GM19099 (cell line): Measurements from ENCODE around the gene DELE1.

ENCODE experiments used
- POLR2A ChIP-seq: IDR thresholded peaks from 3 replicates; pipeline ENCODE4 v1.6.1; 2011; ENCODE audit warnings: low read depth; ENCODE audit not compliant: insufficient read length; ENCODE audit errors: extremely low read depth

The DELE1 gene

GRCh38 chr5:141934099-141934844 is 10.6 kb downstream of the DELE1 start:
- TF ChIP-seq POLR2A: no peak

DNA sequence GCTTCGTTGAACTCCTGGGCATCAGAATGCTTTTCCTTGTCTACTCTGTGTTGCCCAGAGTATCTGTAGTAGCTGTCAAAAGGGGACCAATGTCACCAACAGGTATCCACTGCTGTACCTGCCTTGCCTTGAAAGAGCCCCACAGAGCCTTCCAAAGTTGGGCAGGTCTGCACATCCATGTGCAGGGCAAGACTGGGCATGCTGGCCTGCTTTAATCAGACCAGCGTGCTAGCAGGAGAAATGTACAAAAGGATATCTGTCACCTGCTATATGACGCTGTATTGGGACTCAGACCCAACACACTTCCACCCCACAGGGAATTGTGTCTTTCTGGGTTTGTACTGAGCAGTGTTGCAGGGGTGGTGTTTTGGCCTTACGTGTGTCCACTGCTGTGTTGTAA is 11.9 kb downstream of the DELE1 start:
- TF ChIP-seq POLR2A: no peak

GRCh38 chr5:141940695-141941271 is 17.1 kb downstream of the DELE1 start:
- TF ChIP-seq POLR2A: no peak

DNA sequence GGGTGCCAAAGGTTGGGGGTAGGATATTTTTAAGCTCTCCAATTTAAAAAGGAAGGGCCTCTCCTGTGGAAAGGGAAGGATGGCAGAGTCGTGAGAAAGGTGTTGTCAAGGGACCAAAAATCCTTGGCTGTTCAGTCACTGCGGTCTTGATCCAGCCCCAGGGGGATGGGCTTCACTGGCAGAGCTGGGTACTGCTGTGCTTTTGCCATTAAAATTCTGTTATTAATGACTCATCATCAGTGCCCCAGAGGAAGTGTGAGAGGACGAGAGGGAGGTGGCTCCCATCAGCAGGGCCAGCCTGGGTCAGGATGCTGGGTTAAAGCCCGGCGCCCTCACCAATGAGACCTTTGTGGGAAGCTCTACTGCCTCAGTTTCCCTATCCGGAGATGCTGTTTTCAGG is 17.6 kb downstream of the DELE1 start:
- TF ChIP-seq POLR2A: no peak

GRCh38 chr5:141941779-141942178 is 18.1 kb downstream of the DELE1 start:
- no peak for TF ChIP-seq POLR2A

GRCh38 chr5:141942185-141942857 is 18.6 kb downstream of the DELE1 start:
- no peak for TF ChIP-seq POLR2A

DNA sequence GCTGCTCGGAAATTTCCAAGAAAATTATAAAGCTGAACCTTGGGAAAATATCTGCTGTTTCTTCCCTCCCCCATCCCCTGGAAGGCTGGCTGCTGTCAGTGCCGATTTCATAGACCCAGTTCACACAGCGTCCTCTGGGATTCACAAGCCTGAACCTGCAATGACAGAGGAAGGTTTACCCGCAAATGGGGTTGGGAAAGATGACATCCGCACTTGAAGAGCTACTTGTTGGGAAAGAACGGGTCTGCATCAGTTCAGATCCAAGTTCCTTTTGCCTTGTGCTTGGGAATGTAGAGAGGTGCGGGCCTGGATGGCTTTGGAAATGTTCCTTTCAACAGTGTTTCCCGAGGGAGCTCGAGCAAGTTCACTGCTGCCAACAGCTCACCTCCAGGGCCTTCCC is 20.4 kb downstream of the DELE1 start:
- TF ChIP-seq POLR2A: no peak

GRCh38 chr5:141945511-141946051 is 21.9 kb downstream of the DELE1 start:
- no peak for TF ChIP-seq POLR2A

GRCh38 chr5:141947316-141947715 is 23.6 kb downstream of the DELE1 start:
- TF ChIP-seq POLR2A: no peak

GRCh38 chr5:141948812-141949211 is 25.1 kb downstream of the DELE1 start:
- TF ChIP-seq POLR2A: no peak

- TF ChIP-seq POLR2A: no peak
Measured at GRCh38 chr5:141949511-141949910, 25.8 kb downstream of the DELE1 start.

DNA sequence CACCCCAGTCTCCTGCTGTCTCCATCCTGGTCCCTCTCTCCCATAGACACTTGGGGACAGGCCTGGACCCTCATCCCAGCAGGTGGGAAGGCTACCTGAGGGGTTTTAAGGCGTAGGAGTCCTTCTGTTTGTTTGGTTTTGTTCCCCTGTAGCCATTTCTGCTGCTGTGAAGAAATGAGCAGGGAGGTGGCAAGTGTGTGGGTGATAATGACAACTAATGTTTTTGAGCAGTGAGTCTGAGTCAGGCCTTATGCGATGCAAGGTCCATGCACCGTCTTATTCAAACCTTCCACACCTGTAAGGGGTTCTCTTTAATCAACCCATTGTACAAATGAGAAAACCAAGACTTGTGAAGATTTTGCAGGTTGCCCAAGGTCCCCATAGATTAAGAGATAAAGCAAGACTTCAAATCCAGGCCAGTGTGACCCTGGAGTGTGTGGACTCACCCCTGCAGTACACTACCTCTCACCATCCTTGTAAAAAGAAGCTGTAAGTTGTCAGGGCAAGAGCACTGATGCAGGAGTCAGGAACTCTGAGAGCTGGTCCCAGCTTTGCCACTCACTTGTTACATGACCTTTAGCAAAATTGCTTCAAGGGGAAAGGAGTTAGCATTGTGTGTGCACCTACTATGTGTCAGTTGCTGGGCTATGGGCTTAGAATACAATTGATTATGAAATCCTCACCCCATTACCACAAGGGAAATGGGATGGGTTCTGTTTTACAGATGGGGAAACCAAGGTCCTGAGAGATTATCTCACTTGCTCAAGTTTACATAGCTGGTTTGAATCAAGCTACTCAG is 26.7 kb downstream of the DELE1 start:
- TF ChIP-seq POLR2A: no peak

DNA sequence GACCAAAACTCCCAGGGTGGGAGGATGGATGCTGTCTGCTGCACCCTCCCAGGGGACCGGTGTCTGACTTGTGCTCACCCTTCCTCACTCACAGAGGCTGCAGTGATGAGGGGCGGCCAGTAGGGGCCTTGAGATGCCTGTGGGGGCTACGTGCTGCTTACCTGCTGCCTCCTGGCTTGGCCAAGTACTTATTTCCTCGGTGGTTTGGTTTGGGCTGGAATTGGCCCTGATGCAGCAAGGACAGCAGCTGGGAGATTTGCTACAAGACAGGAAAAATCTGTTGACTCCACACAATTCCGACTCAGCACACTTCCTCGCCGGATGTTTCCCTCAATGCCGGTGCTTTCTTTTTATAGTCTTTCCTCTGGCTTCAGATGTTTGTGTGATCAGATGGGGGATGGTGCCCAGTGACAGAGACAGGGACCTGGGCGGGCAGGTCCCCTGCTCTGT is 27.7 kb downstream of the DELE1 start:
- no peak for TF ChIP-seq POLR2A

DNA sequence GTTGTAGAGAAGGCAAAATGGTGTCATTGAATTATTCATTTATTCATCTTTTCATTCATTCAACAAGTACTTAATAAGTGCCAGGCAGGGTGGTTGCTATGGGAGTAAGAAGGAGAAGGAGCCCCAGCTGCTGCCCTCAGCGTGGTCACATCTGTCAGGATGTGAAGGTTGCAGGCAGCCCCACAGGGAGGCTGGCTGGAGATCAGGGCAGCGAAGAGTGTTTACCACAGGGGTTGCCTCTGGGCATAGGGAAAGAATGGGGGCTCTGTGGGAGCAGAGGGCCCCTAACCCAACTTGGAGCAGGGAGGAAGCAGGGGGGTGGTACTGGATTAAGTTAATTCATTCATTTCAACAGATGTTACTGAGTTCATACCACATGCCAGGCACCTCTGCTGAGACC is 28.3 kb downstream of the DELE1 start:
- no peak for TF ChIP-seq POLR2A

DNA sequence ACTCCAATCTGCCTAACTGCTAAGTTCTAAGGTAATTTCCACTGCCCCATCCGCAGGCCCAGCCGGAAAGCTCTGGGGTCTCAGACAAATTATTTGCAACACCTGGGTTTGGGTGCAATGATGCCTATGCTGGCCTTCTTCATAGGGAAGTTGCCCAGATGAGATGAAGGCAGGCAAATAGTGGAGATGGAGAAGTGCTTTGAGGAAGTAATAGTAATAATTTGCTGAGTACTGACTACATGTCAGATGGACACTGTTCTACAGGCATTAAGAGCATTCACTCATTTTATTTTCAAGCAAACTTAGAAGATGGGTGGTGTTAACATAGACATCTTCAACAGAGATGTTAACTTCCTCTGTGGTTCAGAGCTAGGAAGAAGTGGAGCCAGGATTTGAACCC is 30.5 kb downstream of the DELE1 start:
- no peak for TF ChIP-seq POLR2A
